GM12878 (cell line): ENCODE measurements around the gene SNX19. TPM values are rescaled to one million over a fixed set of nuclear protein-coding genes. Genes with fewer than 3 reads are reported as not detected.

Experiments
- ATAC-seq: fragments of 200-7000 bp; cut with Tn5 transposase; 3 replicates; pipeline ENCODE4 v1.9.1; 2020; ENCODE audit warnings: mild to moderate bottlenecking, moderate library complexity
- BruUV-seq: library from RNA; stranded (reverse); fragments of 400-500 nt; replicated peaks from 2 replicates; lab custom pipeline; 2021; lab: Mats Ljungman, UMichigan
- CTCF ChIA-PET: fragments of 300-600 bp; sonication (Branson Sonifier 250); formaldehyde crosslinking; extraction: SDS; loops from one replicate; lab custom pipeline; 2021; ENCODE audit warnings: inconsistent platforms; lab: Yijun Ruan, JAX
- POLR2A ChIA-PET: fragments of 350-600 bp; formaldehyde crosslinking; extraction: SDS; loops from one replicate; lab custom pipeline; 2021; ENCODE audit warnings: inconsistent platforms; lab: Charles Lee
- RAD21 ChIA-PET: fragments of 300-600 bp; sonication (Branson Sonifier 250); formaldehyde crosslinking; loops from one replicate; lab custom pipeline; 2023; ENCODE audit warnings: antibody characterized with exemption; ENCODE audit not compliant: unreplicated experiment; lab: Charles Lee
- SMC1A ChIA-PET: fragments of 300-600 bp; sonication (Branson Sonifier 250); formaldehyde crosslinking; loops from one replicate; lab custom pipeline; 2023; ENCODE audit not compliant: unreplicated experiment, uncharacterized antibody; lab: Charles Lee
- DNase-seq: peaks from one replicate; pipeline ENCODE4 v3.0.0-alpha.2; 2011; ENCODE audit warnings: low read depth, low spot score
- FAIRE-seq: peaks from 3 replicates; lab custom pipeline; 2011; peaks lifted over from hg19 to GRCh38; lab: Jason Lieb, UNC
- H2AFZ ChIP-seq: 2 replicates; pipeline ENCODE4 v1.6.0; 2011; ENCODE audit warnings: low read depth, low read length, control low read depth; ENCODE audit not compliant: control insufficient read depth
- H3K27ac ChIP-seq: 2 replicates; pipeline ENCODE4 v1.5.1; 2011; ENCODE audit warnings: control low read depth; ENCODE audit not compliant: control insufficient read depth, insufficient read depth
- H3K27me3 ChIP-seq, 2 experiments: replicated peaks in 1 of 2; 2 replicates each; pipeline versions ENCODE4 v1.6.0 to v1.6.1; 2011; ENCODE audit warnings: low read length in 1 of 2; ENCODE audit not compliant: control insufficient read depth in 2 of 2, insufficient read depth in 2 of 2
- H3K36me3 ChIP-seq, 2 experiments: 2 replicates each; pipeline ENCODE4 v1.5.1; 2011; ENCODE audit warnings: low read length in 1 of 2; ENCODE audit not compliant: control insufficient read depth in 2 of 2, insufficient read depth in 2 of 2
- H3K4me1 ChIP-seq: 2 replicates; pipeline ENCODE4 v1.6.1; 2011; ENCODE audit warnings: mild to moderate bottlenecking, low read length, moderate library complexity, mixed read lengths; ENCODE audit not compliant: control insufficient read depth, insufficient read depth
- H3K4me2 ChIP-seq: 2 replicates; pipeline ENCODE4 v1.6.0; 2011; ENCODE audit warnings: control low read depth; ENCODE audit not compliant: control insufficient read depth, insufficient read depth
- H3K4me3 ChIP-seq: fragments of 200-600 bp; sonication (generic); 2 replicates; pipeline ENCODE4 v1.5.1; 2016
- H3K79me2 ChIP-seq: 2 replicates; pipeline ENCODE4 v1.6.0; 2011; ENCODE audit warnings: low read length; ENCODE audit not compliant: control insufficient read depth, insufficient read depth
- H3K9ac ChIP-seq: 2 replicates; pipeline ENCODE4 v1.8.0; 2011; ENCODE audit warnings: low read length, control low read depth, mixed read lengths; ENCODE audit not compliant: control insufficient read depth, insufficient read depth
- H3K9me3 ChIP-seq: replicated peaks from 3 replicates; pipeline ENCODE4 v1.5.1; 2011; ENCODE audit warnings: mild to moderate bottlenecking, low read length; ENCODE audit not compliant: control insufficient read depth, insufficient read depth
- H4K20me1 ChIP-seq: 2 replicates; pipeline ENCODE4 v1.6.0; 2011; ENCODE audit not compliant: control insufficient read depth, insufficient read depth
- BMI1 ChIP-seq: fragments of 450-650 bp; IDR thresholded peaks from 2 replicates; pipeline ENCODE4 v1.6.1; 2016; ENCODE audit warnings: mild to moderate bottlenecking, moderate library complexity, borderline replicate concordance
- DPF2 ChIP-seq: fragments of 450-650 bp; IDR thresholded peaks from 2 replicates; pipeline ENCODE4 v1.6.1; 2017; ENCODE audit warnings: mild to moderate bottlenecking
- IKZF1 ChIP-seq: fragments of 450-650 bp; conservative IDR thresholded peaks from 2 replicates; pipeline ENCODE4 v1.6.1; 2017; ENCODE audit warnings: antibody characterized with exemption, mild to moderate bottlenecking
- MEF2B ChIP-seq: fragments of 450-650 bp; IDR thresholded peaks from 2 replicates; pipeline ENCODE4 v1.6.1; 2018; ENCODE audit warnings: mild to moderate bottlenecking, moderate library complexity; ENCODE audit not compliant: partially characterized antibody, poor library complexity, severe bottlenecking
- MLLT1 ChIP-seq: fragments of 450-650 bp; IDR thresholded peaks from 2 replicates; pipeline ENCODE4 v1.6.1; 2016; ENCODE audit warnings: mild to moderate bottlenecking
- NFYA ChIP-seq: IDR thresholded peaks from 2 replicates; pipeline ENCODE4 v1.6.1; 2011; ENCODE audit warnings: low read depth, mild to moderate bottlenecking, low read length, improper control_type of control experiment, borderline replicate concordance
- RELA ChIP-seq: fragments of 450-650 bp; IDR thresholded peaks from 2 replicates; pipeline ENCODE4 v1.8.0; 2014; ENCODE audit warnings: borderline replicate concordance; ENCODE audit not compliant: partially characterized antibody
- REST ChIP-seq: IDR thresholded peaks from 2 replicates; pipeline ENCODE4 v1.6.1; 2012; ENCODE audit warnings: mild to moderate bottlenecking, low read depth, low read length
- SMAD5 ChIP-seq: IDR thresholded peaks from 2 replicates; pipeline ENCODE4 v1.6.1; 2016; ENCODE audit warnings: antibody characterized with exemption, low read depth
- TAF1 ChIP-seq: IDR thresholded peaks from 2 replicates; pipeline ENCODE4 v1.6.1; 2011; ENCODE audit warnings: mild to moderate bottlenecking, low read depth, low read length, borderline replicate concordance
- WGBS: methylation state at CpG from one replicate; pipeline ENCODE4 v1.1.6; 2016; ENCODE audit warnings: low lambda C conversion rate; ENCODE audit not compliant: insufficient replicate concordance, insufficient coverage; ENCODE audit errors: missing lambda C conversion rate; 5-methylcytosine and 5-hydroxymethylcytosine counted together
- in situ Hi-C: fragments of 300-500 bp; cut with MboI; formaldehyde crosslinking; loops from 9 replicates; pipeline ENCODE4 v1.14.3; 2018; ENCODE audit warnings: mixed read lengths
- intact Hi-C: fragments of 100-400 bp; cut with micrococcal nuclease; formaldehyde crosslinking; loops from one replicate; pipeline ENCODE4 v1.14.2; 2022; ENCODE audit not compliant: unreplicated experiment
- polyA plus RNA-seq, 11 experiments: library from polyadenylated mRNA; depleted of rRNA in 4 of 11; unstranded in 6 of 11; stranded (reverse) in 5 of 11; fragments of >200 nt; fragmentation: Nextera tagmentation in 4 of 11; fragmentation: Illumina TruSeq in 1 of 11; extraction: Ambion mirVana in 4 of 11; extraction: Trizol in 1 of 11; gene quantifications; 1 replicate in 1 of 11; 2 replicates in 10 of 11; pipeline versions ENCODE4 v1.2.1 to v1.2.3, GENCODE V29; 2011 to 2016; ENCODE audit warnings: inconsistent platforms in 2 of 11, missing spikeins in 2 of 11, low read depth in 1 of 11
- total RNA-seq, 4 experiments: library from RNA; depleted of rRNA in 3 of 4; stranded (reverse); fragments of >200 nt in 3 of 4; fragmentation: Illumina TruSeq in 1 of 4; extraction: Trizol in 1 of 4; gene quantifications; 2 replicates each; pipeline versions ENCODE4 v1.2.1 to v1.2.3, GENCODE V29; 2013 to 2021

The SNX19 gene
- total and polyA plus RNA-seq, 10 of the 15 experiments (the other 5 are each of a cell fraction or from before 2014, with no cell fraction given), result 3.0 to 46.9 (median 30.4) TPM

GRCh38 chr11:130831976-130832375 is 84.3 kb downstream of the SNX19 start (continued):
- no peak for TF ChIP-seq REST

- ATAC-seq (peak; percentile 85), DNase-seq (no peak), FAIRE-seq (no peak)
- Histone ChIP-seq H3K4me2 (no peak overlapping the region), H4K20me1 (0 out of 2 replicates have a peak, but pooled peaks cover 3% of the 10 kb centered on the region), H3K79me2 (no peaks in the 10 kb centered on the region), H3K4me3 (no peak overlapping the region), H3K9me3 (no peaks in the 10 kb centered on the region; the same call in 2 of the 3 replicates), H3K27me3 (peaks cover 0 to 3% of the 10 kb centered on the region in 2 experiments; a peak in 2 of 4 replicates), H3K4me1 (no peaks in the 10 kb centered on the region), H2AFZ (no peak overlapping the region), H3K36me3 (no peaks in the 10 kb centered on the region), H3K9ac (no peak overlapping the region), H3K27ac (no peak overlapping the region)
- TF ChIP-seq RELA (peak; percentile 52), MLLT1 (no peak), MEF2B (peak; percentile 36), BMI1 (peak; percentile 98), TAF1 (no peak), IKZF1 (peak; percentile 39; the same call in 1 of the 2 replicates), NFYA (no peak), DPF2 (0 out of 2 replicates have a peak, but pooled peaks have one; percentile 32), SMAD5 (no peak)
- ChIA-PET RAD21 (interaction anchor here (1.2 kb wide), 1 partner anchor 31 kb away, joined by 3 read pairs; no protein-coding TSS in a partner anchor), SMC1A (no interaction called here), CTCF (interaction anchor here (0.9 to 1.3 kb wide), 3 partner anchors 9 to 31 kb away, joined by 3 to 5 read pairs (median 4); no protein-coding TSS in a partner anchor), POLR2A (no interaction called here)
- WGBS, result 45% methylated on average over 7 of the region's 7 CpGs
- in situ Hi-C loops (no loop called here), intact Hi-C loops (no loop called here)
- no TSS peak for BruUV-seq
Observed at GRCh38 chr11:130831506-130831905, 84.8 kb downstream of the SNX19 start.
